Measurements from ENCODE around the gene RPL7A. TPM values are rescaled to one million over a fixed set of nuclear protein-coding genes. Genes with fewer than 3 reads are reported as not detected.
"Not testable (repeated sequence)": the region's sequence is repeated elsewhere in the genome, so short reads cannot be mapped to it uniquely, and the experiment has no call there.

RPL7A gene
- total RNA-seq, 1 experiment from 2014 or later: 1,920 TPM

DNA sequence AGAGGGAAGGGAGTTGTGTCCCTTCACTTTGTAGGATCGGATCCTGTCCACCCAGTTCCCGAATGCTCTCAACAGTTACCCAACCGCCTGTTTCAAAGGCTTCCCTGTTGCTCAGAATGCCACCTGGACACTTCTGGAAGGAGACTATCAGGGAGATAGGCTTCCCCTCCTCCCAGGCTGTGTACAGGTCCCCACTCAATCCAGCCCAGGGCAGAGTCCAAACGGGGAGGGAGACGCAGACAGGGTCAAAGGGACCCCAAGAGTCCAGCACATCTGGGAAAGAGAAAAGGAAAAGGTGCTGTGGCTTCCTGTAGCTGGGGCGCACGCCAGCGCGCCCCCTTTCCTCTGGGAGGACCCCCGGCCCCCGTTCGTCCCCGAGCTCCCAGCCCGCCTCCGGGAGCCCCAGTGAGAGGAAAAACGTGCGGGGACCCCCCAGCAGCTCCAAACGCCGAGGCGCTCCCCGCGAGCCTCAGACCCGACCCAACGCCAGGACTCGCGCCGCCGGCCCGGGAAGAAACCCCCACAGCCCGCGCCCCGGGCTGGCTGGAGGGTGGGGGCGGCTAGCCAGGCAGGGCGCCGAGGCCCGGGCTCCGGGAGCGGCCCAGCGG, 27.2 kb downstream of the RPL7A start:
- Histone ChIP-seq H3K27ac (ENCODE audit: low read depth, low read length, poor library complexity, severe bottlenecking) (peak overlapping the region; percentile 98), H3K4me3 (ENCODE audit: low read depth, low read length, poor library complexity, severe bottlenecking) (peak overlapping the region; percentile 97), H3K36me3 (ENCODE audit: insufficient read depth, low read length, poor library complexity, severe bottlenecking) (peaks cover 31% of the 10 kb centered on the region), H3K4me1 (ENCODE audit: insufficient read depth, low read length, poor library complexity, severe bottlenecking) (peaks cover 21% of the 10 kb centered on the region), H3K27me3 (replicated peaks; ENCODE audit: insufficient read depth, low read depth, low read length, poor library complexity) (no peaks in the 10 kb centered on the region), H3K9me3 (ENCODE audit: low read depth, low read length, poor library complexity, severe bottlenecking) (no peaks in the 10 kb centered on the region)
- peak; percentile 54 for DNase-seq (ENCODE audit: low spot score)
- POLR2A ChIA-PET (ENCODE audit: low non-redundant PET): interaction anchor here (0.7 kb wide), 1 partner anchor 27 kb away, joined by 3 read pairs; the partner anchor contains the start of genes MED22 and RPL7A
- no peak for TF ChIP-seq EZH2 (IDR thresholded peaks at IDR 0.05; ENCODE audit: borderline replicate concordance, low read depth, low read length, poor library complexity, severe bottlenecking)
- TF ChIP-seq, protein P1, sequence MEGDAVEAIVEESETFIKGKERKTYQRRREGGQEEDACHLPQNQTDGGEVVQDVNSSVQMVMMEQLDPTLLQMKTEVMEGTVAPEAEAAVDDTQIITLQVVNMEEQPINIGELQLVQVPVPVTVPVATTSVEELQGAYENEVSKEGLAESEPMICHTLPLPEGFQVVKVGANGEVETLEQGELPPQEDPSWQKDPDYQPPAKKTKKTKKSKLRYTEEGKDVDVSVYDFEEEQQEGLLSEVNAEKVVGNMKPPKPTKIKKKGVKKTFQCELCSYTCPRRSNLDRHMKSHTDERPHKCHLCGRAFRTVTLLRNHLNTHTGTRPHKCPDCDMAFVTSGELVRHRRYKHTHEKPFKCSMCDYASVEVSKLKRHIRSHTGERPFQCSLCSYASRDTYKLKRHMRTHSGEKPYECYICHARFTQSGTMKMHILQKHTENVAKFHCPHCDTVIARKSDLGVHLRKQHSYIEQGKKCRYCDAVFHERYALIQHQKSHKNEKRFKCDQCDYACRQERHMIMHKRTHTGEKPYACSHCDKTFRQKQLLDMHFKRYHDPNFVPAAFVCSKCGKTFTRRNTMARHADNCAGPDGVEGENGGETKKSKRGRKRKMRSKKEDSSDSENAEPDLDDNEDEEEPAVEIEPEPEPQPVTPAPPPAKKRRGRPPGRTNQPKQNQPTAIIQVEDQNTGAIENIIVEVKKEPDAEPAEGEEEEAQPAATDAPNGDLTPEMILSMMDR (conservative IDR thresholded peaks at IDR 0.05; ENCODE audit: low read depth, low read length): peak; percentile 44
- CTCF ChIA-PET: no interaction called here
- intact Hi-C loops (cut with micrococcal nuclease; ENCODE audit: unreplicated experiment): no loop called here
- BruUV-seq (replicated peaks): no TSS peak

DNA sequence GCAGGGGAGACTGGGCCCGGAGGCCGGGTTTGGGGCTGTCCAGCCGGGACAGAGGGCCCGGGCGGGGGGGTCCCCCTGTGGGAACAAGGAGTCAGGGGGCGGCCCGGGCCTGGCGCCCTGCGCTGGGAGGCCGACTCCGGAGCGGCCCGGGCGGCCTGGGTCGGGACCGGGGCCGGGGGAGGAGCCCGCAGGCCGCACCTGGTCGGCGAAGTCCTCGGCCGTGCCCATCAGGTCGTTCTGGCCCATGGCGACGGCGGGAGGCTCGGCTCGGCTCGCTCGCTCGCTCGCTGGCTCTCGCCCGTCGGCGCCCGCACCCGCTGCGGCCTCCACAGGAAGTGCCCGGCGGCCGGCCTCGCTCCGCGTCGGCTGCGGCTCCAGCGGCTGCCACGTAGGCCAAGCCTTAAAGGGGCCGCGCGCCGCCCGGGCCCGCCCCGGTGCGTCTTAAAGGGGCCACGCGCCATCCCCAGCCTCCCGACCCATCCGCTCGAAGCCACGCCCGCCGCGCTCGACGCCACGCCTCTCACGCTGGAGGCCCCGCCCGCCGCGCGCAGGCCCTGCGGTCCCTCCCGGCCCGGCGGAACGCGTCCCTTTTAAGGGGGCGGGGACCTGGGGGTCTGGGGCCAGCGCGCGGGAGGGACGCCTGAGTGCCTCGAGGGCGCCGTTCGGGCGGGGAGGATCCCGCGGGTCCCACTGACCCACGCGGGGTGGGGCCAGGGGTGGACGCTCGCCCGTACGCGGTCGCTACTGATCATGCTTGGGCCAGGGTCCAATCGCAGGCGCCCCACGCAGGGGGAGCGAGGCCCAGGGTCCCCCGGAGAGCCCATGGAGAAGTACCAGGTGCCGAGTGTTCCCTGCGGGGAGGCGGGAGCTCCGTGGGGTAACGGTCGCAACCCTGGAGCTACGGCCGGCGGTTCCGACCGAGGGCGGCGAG, 28.0 kb downstream of the RPL7A start, which contains the start of the genes STKLD1 and SURF4:
STKLD1 (plus strand) TSS at position 643 of the 931 bp plus-strand sequence; CDS start at position 751, 108 bp downstream.
SURF4 (minus strand) TSS at position 337 of the 931 bp plus-strand sequence; CDS start at position 246, 91 bp downstream.
- H3K27ac ChIP-seq (ENCODE audit: low read depth, low read length, poor library complexity, severe bottlenecking): peak within 1 kb of the TSS; percentile 98
- peaks cover 21% of the 10 kb centered on the region for H3K4me1 ChIP-seq (ENCODE audit: insufficient read depth, low read length, poor library complexity, severe bottlenecking)
- H3K27me3 ChIP-seq (replicated peaks; ENCODE audit: insufficient read depth, low read depth, low read length, poor library complexity): no peaks in the 10 kb centered on the region
- TF ChIP-seq EZH2 (IDR thresholded peaks at IDR 0.05; ENCODE audit: borderline replicate concordance, low read depth, low read length, poor library complexity, severe bottlenecking): no peak
- intact Hi-C loops (cut with micrococcal nuclease; ENCODE audit: unreplicated experiment): no loop called here
- H3K4me3 ChIP-seq (ENCODE audit: low read depth, low read length, poor library complexity, severe bottlenecking): peak within 1 kb of the TSS; percentile 97
- CTCF ChIA-PET: no interaction called here
- no TSS peak for BruUV-seq (replicated peaks)
- no peaks in the 10 kb centered on the region for H3K9me3 ChIP-seq (ENCODE audit: low read depth, low read length, poor library complexity, severe bottlenecking)
- H3K36me3 ChIP-seq (ENCODE audit: insufficient read depth, low read length, poor library complexity, severe bottlenecking): peaks cover 26% of the 10 kb centered on the region
- DNase-seq (ENCODE audit: low spot score): peak; percentile 97
- POLR2A ChIA-PET (ENCODE audit: low non-redundant PET): interaction anchor here (0.7 kb wide), 1 partner anchor 28 kb away, joined by 3 read pairs; the partner anchor contains the start of genes MED22 and RPL7A

DNA sequence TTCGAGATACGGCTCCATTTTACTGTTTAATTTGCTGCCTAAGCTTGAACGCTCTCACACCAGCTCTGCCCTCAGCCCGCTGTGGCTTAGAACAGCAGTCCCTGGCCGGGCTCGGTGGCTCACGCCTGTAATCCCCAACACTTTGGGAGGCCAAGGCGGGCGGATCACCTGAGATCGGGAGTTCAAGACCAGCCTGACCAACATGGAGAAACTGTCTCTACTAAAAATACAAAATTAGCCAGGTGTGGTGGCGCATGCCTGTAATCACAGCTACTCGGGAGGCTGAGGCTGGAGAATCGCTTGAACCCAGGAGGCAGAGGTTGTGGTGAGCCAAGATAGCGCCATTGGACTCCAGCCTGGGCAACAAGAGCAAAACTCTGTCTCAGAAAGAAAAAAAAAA, 29.3 kb downstream of the RPL7A start:
- H3K27me3 ChIP-seq (replicated peaks; ENCODE audit: insufficient read depth, low read depth, low read length, poor library complexity); H3K9me3 ChIP-seq (ENCODE audit: low read depth, low read length, poor library complexity, severe bottlenecking); BruUV-seq (replicated peaks); DNase-seq (ENCODE audit: low spot score); H3K27ac ChIP-seq (ENCODE audit: low read depth, low read length, poor library complexity, severe bottlenecking); POLR2A ChIA-PET (ENCODE audit: low non-redundant PET); CTCF ChIA-PET; intact Hi-C loops (cut with micrococcal nuclease; ENCODE audit: unreplicated experiment): not testable (repeated sequence)
- Histone ChIP-seq H3K36me3 (ENCODE audit: insufficient read depth, low read length, poor library complexity, severe bottlenecking) (peaks cover 19% of the 10 kb centered on the region), H3K4me3 (ENCODE audit: low read depth, low read length, poor library complexity, severe bottlenecking) (peak overlapping the region; percentile 97), H3K4me1 (ENCODE audit: insufficient read depth, low read length, poor library complexity, severe bottlenecking) (peaks cover 21% of the 10 kb centered on the region)

DNA sequence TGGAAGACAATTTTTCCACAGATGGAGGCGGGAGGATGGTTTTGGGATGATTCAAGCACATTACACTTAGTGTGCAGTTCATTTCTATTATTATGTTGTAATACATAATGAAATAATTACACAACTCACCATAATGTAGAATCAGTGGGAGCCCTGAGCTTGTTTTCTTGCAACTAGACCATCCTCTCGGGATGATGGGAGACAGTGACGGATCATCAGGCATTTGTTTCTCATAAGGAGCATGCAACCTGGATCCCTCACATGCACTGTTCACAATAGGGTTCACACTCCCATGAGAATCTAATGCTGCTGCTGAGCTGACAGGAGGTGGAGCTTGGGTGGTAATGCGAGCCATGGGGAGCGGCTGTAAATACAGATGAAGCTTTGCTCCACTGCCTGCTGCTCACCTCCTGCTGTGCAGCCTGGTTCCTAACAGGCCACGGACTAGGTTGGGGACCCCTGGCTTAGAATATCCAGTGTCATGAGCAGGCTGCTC, 29.8 kb downstream of the RPL7A start:
- CTCF ChIA-PET: no interaction called here
- Histone ChIP-seq H3K4me3 (ENCODE audit: low read depth, low read length, poor library complexity, severe bottlenecking) (no peak overlapping the region), H3K4me1 (ENCODE audit: insufficient read depth, low read length, poor library complexity, severe bottlenecking) (peaks cover 21% of the 10 kb centered on the region), H3K27me3 (replicated peaks; ENCODE audit: insufficient read depth, low read depth, low read length, poor library complexity) (no peaks in the 10 kb centered on the region), H3K36me3 (ENCODE audit: insufficient read depth, low read length, poor library complexity, severe bottlenecking) (peaks cover 14% of the 10 kb centered on the region), H3K27ac (ENCODE audit: low read depth, low read length, poor library complexity, severe bottlenecking) (no peak overlapping the region), H3K9me3 (ENCODE audit: low read depth, low read length, poor library complexity, severe bottlenecking) (no peaks in the 10 kb centered on the region)
- BruUV-seq (replicated peaks): no TSS peak
- TF ChIP-seq EZH2 (IDR thresholded peaks at IDR 0.05; ENCODE audit: borderline replicate concordance, low read depth, low read length, poor library complexity, severe bottlenecking): no peak
- TF ChIP-seq, protein P1 (conservative IDR thresholded peaks at IDR 0.05; ENCODE audit: low read depth, low read length): no peak
- intact Hi-C loops (cut with micrococcal nuclease; ENCODE audit: unreplicated experiment): no loop called here
- POLR2A ChIA-PET (ENCODE audit: low non-redundant PET): interaction anchor here (0.5 kb wide), 1 partner anchor 320 kb away, joined by 6 read pairs; no protein-coding TSS in a partner anchor
- DNase-seq (ENCODE audit: low spot score): peak; percentile 84
